A549 (cell line): ENCODE measurements around the gene HTRA2. TPM values are rescaled to one million over a fixed set of nuclear protein-coding genes. Genes with fewer than 3 reads are reported as not detected.

Experiments
- ATAC-seq, 2 experiments: fragments of 200-7000 bp in 1 of 2; fragments of >200 bp in 1 of 2; cut with Nextera tagmentation in 1 of 2; cut with Tn5 transposase in 1 of 2; 3 replicates each; pipeline versions ENCODE4 v1.8.0 to v1.9.1; 2018 to 2020; ENCODE audit warnings: mild to moderate bottlenecking in 1 of 2, moderate library complexity in 1 of 2
- CTCF ChIA-PET: fragments of 300-600 bp; sonication (Branson Sonifier 250); formaldehyde crosslinking; extraction: SDS; loops from one replicate; lab custom pipeline; 2021; ENCODE audit warnings: antibody characterized with exemption, inconsistent platforms; lab: Yijun Ruan, JAX
- POLR2A ChIA-PET: fragments of 350-600 bp; formaldehyde crosslinking; extraction: SDS; loops from one replicate; lab custom pipeline; 2021; ENCODE audit warnings: antibody characterized with exemption, inconsistent platforms; lab: Yijun Ruan, JAX
- DNase-seq, 2 experiments: peaks; one replicate each; pipeline versions ENCODE4 v3.0.0 to v3.0.0-alpha.2; 2011 to 2016; ENCODE audit warnings: low read depth in 1 of 2, low spot score in 1 of 2
- FAIRE-seq: peaks from 2 replicates; lab custom pipeline; 2011; peaks lifted over from hg19 to GRCh38; lab: Jason Lieb, UNC
- H3K27ac ChIP-seq, 2 experiments: fragments of >200 bp; sonication (Bioruptor Twin); formaldehyde crosslinking; 3 replicates each; pipeline ENCODE4 v1.5.1; 2016 to 2017
- H3K4me1 ChIP-seq: fragments of >200 bp; sonication (Bioruptor Twin); formaldehyde crosslinking; 3 replicates; pipeline ENCODE4 v1.6.1; 2016
- H3K4me2 ChIP-seq: fragments of >200 bp; sonication (Bioruptor Twin); formaldehyde crosslinking; 3 replicates; pipeline ENCODE4 v1.6.1; 2016
- H3K4me3 ChIP-seq: fragments of >200 bp; sonication (Bioruptor Twin); formaldehyde crosslinking; 3 replicates; pipeline ENCODE4 v1.5.1; 2016
- H3K9me3 ChIP-seq: fragments of >200 bp; sonication (Bioruptor Twin); formaldehyde crosslinking; 3 replicates; pipeline ENCODE4 v1.6.1; 2016
- CBX2 ChIP-seq: fragments of 200-600 bp; sonication (generic); IDR thresholded peaks from 2 replicates; pipeline ENCODE4 v1.6.1; 2016; ENCODE audit warnings: low read depth, mild to moderate bottlenecking, borderline replicate concordance
- CBX8 ChIP-seq: fragments of 200-600 bp; sonication (generic); IDR thresholded peaks from 2 replicates; pipeline ENCODE4 v1.6.1; 2016
- CHD2 ChIP-seq: fragments of 150-350 bp; IDR thresholded peaks from 2 replicates; pipeline ENCODE4 v1.6.1; 2014; ENCODE audit warnings: low read length; ENCODE audit not compliant: partially characterized antibody
- EHF ChIP-seq: fragments of 250-450 bp; sonication (Bioruptor Pico); IDR thresholded peaks from 2 replicates; pipeline ENCODE4 v1.5.0; 2020; ENCODE audit warnings: mild to moderate bottlenecking
- EHMT2 ChIP-seq: fragments of 200-600 bp; sonication (generic); IDR thresholded peaks from 2 replicates; pipeline ENCODE4 v1.6.1; 2016; ENCODE audit warnings: antibody characterized with exemption, low read depth, mild to moderate bottlenecking, moderate library complexity
- ESRRA ChIP-seq: fragments of 150-350 bp; IDR thresholded peaks from 2 replicates; pipeline ENCODE4 v1.6.1; 2014; ENCODE audit warnings: mild to moderate bottlenecking, low read length, borderline replicate concordance
- FOXS1 ChIP-seq: fragments of 250-450 bp; sonication (Bioruptor Pico); IDR thresholded peaks from 2 replicates; pipeline ENCODE4 v1.5.0; 2020; ENCODE audit warnings: mild to moderate bottlenecking, moderate library complexity
- HEYL ChIP-seq: fragments of 250-450 bp; sonication (Bioruptor Pico); IDR thresholded peaks from 2 replicates; pipeline ENCODE4 v1.8.0; 2021; ENCODE audit warnings: mild to moderate bottlenecking, moderate library complexity
- HOXA7 ChIP-seq: fragments of 250-450 bp; sonication (Bioruptor Pico); IDR thresholded peaks from 2 replicates; pipeline ENCODE4 v1.5.0; 2020; ENCODE audit warnings: mild to moderate bottlenecking, moderate library complexity
- HOXB5 ChIP-seq: fragments of 250-450 bp; sonication (Bioruptor Pico); IDR thresholded peaks from 2 replicates; pipeline ENCODE4 v1.5.0; 2020; ENCODE audit warnings: mild to moderate bottlenecking, moderate library complexity
- JUNB ChIP-seq: fragments of >200 bp; sonication (Bioruptor Twin); formaldehyde crosslinking; IDR thresholded peaks from 2 replicates; pipeline ENCODE4 v1.6.1; 2016
- MAX ChIP-seq: IDR thresholded peaks from 2 replicates; pipeline ENCODE4 v1.6.1; 2012
- NPAS2 ChIP-seq: fragments of 250-450 bp; sonication (Bioruptor Pico); IDR thresholded peaks from 2 replicates; pipeline ENCODE4 v1.8.0; 2022; ENCODE audit warnings: mild to moderate bottlenecking, moderate library complexity, borderline replicate concordance
- PHF8 ChIP-seq: fragments of 200-600 bp; sonication (generic); IDR thresholded peaks from 2 replicates; pipeline ENCODE4 v1.6.1; 2016; ENCODE audit warnings: low read depth, mild to moderate bottlenecking, antibody characterized with exemption, moderate library complexity, borderline replicate concordance
- POLR2AphosphoS2 ChIP-seq: conservative IDR thresholded peaks from 2 replicates; pipeline ENCODE4 v1.6.1; 2012; ENCODE audit warnings: low read length, improper control_type of control experiment, inconsistent platforms
- RARB ChIP-seq: fragments of 250-450 bp; sonication (Bioruptor Pico); IDR thresholded peaks from 2 replicates; pipeline ENCODE4 v1.8.0; 2021; ENCODE audit warnings: mild to moderate bottlenecking, moderate library complexity
- TFCP2L1 ChIP-seq: fragments of 250-450 bp; sonication (Bioruptor Pico); IDR thresholded peaks from 2 replicates; pipeline ENCODE4 v1.5.0; 2021; ENCODE audit warnings: mild to moderate bottlenecking
- TP53 ChIP-seq: fragments of 250-450 bp; sonication (Bioruptor Pico); IDR thresholded peaks from 2 replicates; pipeline ENCODE4 v1.5.0; 2021; ENCODE audit warnings: mild to moderate bottlenecking, moderate library complexity
- WGBS: methylation state at CpG from one replicate; pipeline ENCODE4 v1.1.6; 2017; ENCODE audit errors: missing lambda C conversion rate; 5-methylcytosine and 5-hydroxymethylcytosine counted together
- polyA plus RNA-seq, 4 experiments: library from polyadenylated mRNA; depleted of rRNA in 3 of 4; stranded (reverse); fragments of >200 nt; fragmentation: RNase III in 1 of 4; extraction: RNeasy Plus Mini Kit Qiagen cat#74134 plus additional on column Dnase treatment in 1 of 4; gene quantifications; 2 replicates in 3 of 4; 3 replicates in 1 of 4; pipeline ENCODE4 v1.2.3, GENCODE V29; 2011 to 2017
- TF ChIP-seq, protein P1 (sequence below): fragments of 200-600 bp; sonication (generic); IDR thresholded peaks from 2 replicates; pipeline ENCODE4 v1.6.1; 2016; ENCODE audit warnings: antibody characterized with exemption, mild to moderate bottlenecking, moderate library complexity
- TF ChIP-seq, protein P2 (sequence below): fragments of >200 bp; sonication (Bioruptor Twin); formaldehyde crosslinking; IDR thresholded peaks from 2 replicates; pipeline ENCODE4 v1.6.1; 2016
- TF ChIP-seq, protein P3 (sequence below): IDR thresholded peaks from 2 replicates; pipeline ENCODE4 v1.6.1; 2012; ENCODE audit warnings: low read depth, borderline replicate concordance
- TF ChIP-seq, protein P4 (sequence below): IDR thresholded peaks from 2 replicates; pipeline ENCODE4 v1.6.1; 2012

The HTRA2 gene
- polyA plus RNA-seq, 2 of the 4 experiments (the other 2 are of a cell fraction) = 28.7 to 36.5 TPM

DNA sequence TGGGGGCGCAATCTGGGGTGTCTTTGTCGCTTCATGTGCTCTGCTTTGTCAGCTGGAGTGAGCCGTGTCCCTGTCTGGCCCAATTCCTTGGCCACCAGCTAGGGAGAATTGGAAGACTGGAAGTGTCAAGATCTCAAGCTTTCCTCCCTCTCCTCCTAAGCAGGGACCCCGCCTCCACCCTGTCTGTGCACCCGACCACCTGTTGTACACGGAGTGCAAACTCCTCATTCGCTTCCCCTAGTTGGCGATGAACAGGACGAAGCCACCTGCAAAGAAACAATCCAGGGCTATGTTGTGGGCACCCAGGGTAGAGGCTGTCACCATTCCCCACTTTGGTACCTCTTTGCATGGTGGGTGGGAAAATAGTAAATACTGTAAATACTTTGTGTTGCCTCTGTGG, 2.0 kb upstream of the HTRA2 start:
- H3K4me1 ChIP-seq = peaks cover 17% of the 10 kb centered on the region
- no peaks in the 10 kb centered on the region for H3K9me3 ChIP-seq
- no peak for TF ChIP-seq PHF8
- no peak for TF ChIP-seq EHF (CRISPR knock-in tag)
- TF ChIP-seq ESRRA = no peak
- no peak for TF ChIP-seq TP53
- no peak for TF ChIP-seq EHMT2
- TF ChIP-seq RARB (CRISPR knock-in tag) = no peak
- TF ChIP-seq HEYL (CRISPR knock-in tag) = no peak
- TF ChIP-seq CBX2 = no peak
- no peak for TF ChIP-seq JUNB
- TF ChIP-seq HOXA7 (CRISPR knock-in tag) = no peak
- TF ChIP-seq, protein P1, sequence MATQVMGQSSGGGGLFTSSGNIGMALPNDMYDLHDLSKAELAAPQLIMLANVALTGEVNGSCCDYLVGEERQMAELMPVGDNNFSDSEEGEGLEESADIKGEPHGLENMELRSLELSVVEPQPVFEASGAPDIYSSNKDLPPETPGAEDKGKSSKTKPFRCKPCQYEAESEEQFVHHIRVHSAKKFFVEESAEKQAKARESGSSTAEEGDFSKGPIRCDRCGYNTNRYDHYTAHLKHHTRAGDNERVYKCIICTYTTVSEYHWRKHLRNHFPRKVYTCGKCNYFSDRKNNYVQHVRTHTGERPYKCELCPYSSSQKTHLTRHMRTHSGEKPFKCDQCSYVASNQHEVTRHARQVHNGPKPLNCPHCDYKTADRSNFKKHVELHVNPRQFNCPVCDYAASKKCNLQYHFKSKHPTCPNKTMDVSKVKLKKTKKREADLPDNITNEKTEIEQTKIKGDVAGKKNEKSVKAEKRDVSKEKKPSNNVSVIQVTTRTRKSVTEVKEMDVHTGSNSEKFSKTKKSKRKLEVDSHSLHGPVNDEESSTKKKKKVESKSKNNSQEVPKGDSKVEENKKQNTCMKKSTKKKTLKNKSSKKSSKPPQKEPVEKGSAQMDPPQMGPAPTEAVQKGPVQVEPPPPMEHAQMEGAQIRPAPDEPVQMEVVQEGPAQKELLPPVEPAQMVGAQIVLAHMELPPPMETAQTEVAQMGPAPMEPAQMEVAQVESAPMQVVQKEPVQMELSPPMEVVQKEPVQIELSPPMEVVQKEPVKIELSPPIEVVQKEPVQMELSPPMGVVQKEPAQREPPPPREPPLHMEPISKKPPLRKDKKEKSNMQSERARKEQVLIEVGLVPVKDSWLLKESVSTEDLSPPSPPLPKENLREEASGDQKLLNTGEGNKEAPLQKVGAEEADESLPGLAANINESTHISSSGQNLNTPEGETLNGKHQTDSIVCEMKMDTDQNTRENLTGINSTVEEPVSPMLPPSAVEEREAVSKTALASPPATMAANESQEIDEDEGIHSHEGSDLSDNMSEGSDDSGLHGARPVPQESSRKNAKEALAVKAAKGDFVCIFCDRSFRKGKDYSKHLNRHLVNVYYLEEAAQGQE = no peak
- no peak for TF ChIP-seq FOXS1 (CRISPR knock-in tag)
- TF ChIP-seq HOXB5 (CRISPR knock-in tag) = no peak
- TF ChIP-seq, all 56 proteins: peak for 0
- Histone ChIP-seq H3K4me2 (peak overlapping the region; percentile 97), H3K4me3 (no peak overlapping the region), H3K27ac (no peak overlapping the region)
- FAIRE-seq (no peak), DNase-seq (no peak), ATAC-seq (no peak)
- ChIA-PET CTCF (interaction anchor here (0.5 to 2.4 kb wide), 3 partner anchors 44 to 704 kb away, joined by 3 to 10 read pairs (median 3); partner anchors contain the start of genes CCDC142 and TTC31), POLR2A (no interaction called here)
- whole genome bisulfite sequencing = 95% methylated on average over 9 of the region's 9 CpGs

DNA sequence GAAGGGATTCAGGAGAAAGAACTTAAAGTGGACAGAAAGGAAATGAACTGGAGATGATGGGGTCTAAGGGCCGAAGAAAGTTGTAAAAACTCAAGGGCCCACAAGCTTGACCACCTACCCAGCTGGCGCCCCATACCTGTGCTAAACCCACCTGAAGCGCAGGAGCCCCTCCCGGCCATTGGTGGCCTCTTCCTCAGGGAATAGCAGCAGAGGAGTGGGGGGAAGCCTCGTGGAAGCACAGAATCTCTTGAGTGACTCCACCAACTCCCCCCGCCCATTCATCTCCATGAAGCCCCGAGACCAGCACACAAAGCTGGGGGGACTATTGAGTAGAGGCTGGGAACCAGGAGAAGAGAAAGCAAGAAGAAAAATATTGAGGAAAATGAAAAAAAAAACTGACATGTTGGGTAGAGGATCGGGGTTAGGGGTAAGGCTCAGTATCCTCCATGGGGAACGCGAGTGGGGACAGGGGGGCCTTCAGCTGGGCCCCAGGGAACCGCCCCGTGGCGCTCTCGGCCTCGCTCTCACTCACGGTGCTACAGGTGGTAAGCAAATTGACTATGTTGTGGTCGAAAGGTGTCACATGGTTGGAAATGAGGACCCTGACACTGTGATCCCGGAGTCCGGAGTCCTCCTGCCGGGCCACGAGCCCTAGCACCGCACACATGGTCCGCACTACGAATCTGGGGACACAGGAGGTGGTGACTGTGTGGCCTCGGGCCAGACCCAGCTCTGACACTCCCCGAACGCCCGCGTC, 955 bp upstream of the HTRA2 start:
- 9% methylated on average over 27 of the region's 29 CpGs for WGBS
- H3K4me3 ChIP-seq = peak overlapping the region; percentile 57
- TF ChIP-seq CHD2 (no peak), POLR2AphosphoS2 (no peak)
- H3K27ac ChIP-seq = peak overlapping the region; percentile 93 to 96
- no peaks in the 10 kb centered on the region for H3K9me3 ChIP-seq
- ATAC-seq = peak; percentile 34 to 38
- ChIA-PET CTCF (interaction anchor here (1.3 to 8.5 kb wide), 8 partner anchors 11 to 194 kb away, joined by 3 to 92 read pairs (median 11); partner anchors contain the start of genes CCDC142, PCGF1 and TTC31), POLR2A (interaction anchor here (1.4 to 1.9 kb wide), 6 partner anchors 10 to 71 kb away, joined by 3 to 11 read pairs (median 6); partner anchors contain the start of genes CCDC142, TTC31 and WBP1)
- DNase-seq = no peak
- H3K4me1 ChIP-seq = peaks cover 17% of the 10 kb centered on the region
- H3K4me2 ChIP-seq = peak overlapping the region; percentile 97
- no peak for FAIRE-seq

DNA sequence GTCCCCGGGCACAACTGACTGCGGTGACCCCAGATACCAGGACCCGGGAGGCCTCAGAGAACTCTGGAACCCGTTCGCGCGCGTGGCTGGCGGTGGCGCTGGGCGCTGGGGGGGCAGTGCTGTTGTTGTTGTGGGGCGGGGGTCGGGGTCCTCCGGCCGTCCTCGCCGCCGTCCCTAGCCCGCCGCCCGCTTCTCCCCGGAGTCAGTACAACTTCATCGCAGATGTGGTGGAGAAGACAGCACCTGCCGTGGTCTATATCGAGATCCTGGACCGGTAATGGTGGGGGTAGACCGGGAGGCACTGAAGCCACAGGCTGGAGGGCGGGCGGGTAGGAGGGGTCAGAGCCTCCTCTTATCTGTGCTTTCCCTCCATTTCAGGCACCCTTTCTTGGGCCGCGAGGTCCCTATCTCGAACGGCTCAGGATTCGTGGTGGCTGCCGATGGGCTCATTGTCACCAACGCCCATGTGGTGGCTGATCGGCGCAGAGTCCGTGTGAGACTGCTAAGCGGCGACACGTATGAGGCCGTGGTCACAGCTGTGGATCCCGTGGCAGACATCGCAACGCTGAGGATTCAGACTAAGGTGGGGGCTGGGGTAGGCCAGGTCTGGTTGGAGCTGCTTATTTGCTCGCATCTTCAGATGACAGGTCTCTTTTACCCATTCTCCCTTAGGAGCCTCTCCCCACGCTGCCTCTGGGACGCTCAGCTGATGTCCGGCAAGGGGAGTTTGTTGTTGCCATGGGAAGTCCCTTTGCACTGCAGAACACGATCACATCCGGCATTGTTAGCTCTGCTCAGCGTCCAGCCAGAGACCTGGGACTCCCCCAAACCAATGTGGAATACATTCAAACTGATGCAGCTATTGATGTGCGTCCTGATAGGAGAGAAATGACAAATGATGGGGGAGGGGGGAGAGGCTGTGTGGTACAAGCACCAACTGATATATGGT, 780 bp downstream of the HTRA2 start:
- Histone ChIP-seq H3K4me3 (peak overlapping the region; percentile 57), H3K4me2 (peak overlapping the region; percentile 92)
- DNase-seq = peak in 1 of 2 experiments; percentile 64
- no peak for TF ChIP-seq TP53
- TF ChIP-seq MAX = peak; percentile 71; the same call in 1 of the 2 replicates
- TF ChIP-seq NPAS2 (CRISPR knock-in tag) = no peak
- no peak for TF ChIP-seq HOXB5 (CRISPR knock-in tag)
- TF ChIP-seq, protein P2, sequence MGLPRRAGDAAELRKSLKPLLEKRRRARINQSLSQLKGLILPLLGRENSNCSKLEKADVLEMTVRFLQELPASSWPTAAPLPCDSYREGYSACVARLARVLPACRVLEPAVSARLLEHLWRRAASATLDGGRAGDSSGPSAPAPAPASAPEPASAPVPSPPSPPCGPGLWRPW = no peak
- TF ChIP-seq, protein P3, sequence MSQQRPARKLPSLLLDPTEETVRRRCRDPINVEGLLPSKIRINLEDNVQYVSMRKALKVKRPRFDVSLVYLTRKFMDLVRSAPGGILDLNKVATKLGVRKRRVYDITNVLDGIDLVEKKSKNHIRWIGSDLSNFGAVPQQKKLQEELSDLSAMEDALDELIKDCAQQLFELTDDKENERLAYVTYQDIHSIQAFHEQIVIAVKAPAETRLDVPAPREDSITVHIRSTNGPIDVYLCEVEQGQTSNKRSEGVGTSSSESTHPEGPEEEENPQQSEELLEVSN = peak; percentile 85
- TF ChIP-seq, protein P4, sequence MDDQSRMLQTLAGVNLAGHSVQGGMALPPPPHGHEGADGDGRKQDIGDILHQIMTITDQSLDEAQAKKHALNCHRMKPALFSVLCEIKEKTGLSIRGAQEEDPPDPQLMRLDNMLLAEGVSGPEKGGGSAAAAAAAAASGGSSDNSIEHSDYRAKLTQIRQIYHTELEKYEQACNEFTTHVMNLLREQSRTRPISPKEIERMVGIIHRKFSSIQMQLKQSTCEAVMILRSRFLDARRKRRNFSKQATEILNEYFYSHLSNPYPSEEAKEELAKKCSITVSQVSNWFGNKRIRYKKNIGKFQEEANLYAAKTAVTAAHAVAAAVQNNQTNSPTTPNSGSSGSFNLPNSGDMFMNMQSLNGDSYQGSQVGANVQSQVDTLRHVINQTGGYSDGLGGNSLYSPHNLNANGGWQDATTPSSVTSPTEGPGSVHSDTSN = no peak
- no peak for TF ChIP-seq CBX8
- no peak for TF ChIP-seq TFCP2L1
- TF ChIP-seq, all 56 proteins: peak for 2
- ChIA-PET POLR2A (interaction anchor here (0.6 to 1.9 kb wide), 12 partner anchors 8 to 72 kb away, joined by 3 to 11 read pairs (median 5); partner anchors contain the start of genes CCDC142, PCGF1, TTC31 and WBP1), CTCF (interaction anchor here (1.4 to 8.5 kb wide), 11 partner anchors 8 to 281 kb away, joined by 4 to 92 read pairs (median 15); partner anchors contain the start of genes CCDC142, LBX2, PCGF1 and TTC31)
- FAIRE-seq (no peak), ATAC-seq (peak; percentile 22 to 48; a peak in 5 of 6 replicates)
- 19% methylated on average over 52 of the region's 54 CpGs for WGBS
- Histone ChIP-seq H3K27ac (peak overlapping the region; percentile 93 to 96), H3K9me3 (no peaks in the 10 kb centered on the region), H3K4me1 (peaks cover 17% of the 10 kb centered on the region)
